Measurements from ENCODE around the gene KYAT1.
A peak's percentile ranks its signal among the peaks of the same experiment; 100 is the strongest.

KYAT1 gene

GRCh38 chr9:128906741-128907140 lies 25.0 kb upstream of the KYAT1 start:
- no peak for DNase-seq

DNA sequence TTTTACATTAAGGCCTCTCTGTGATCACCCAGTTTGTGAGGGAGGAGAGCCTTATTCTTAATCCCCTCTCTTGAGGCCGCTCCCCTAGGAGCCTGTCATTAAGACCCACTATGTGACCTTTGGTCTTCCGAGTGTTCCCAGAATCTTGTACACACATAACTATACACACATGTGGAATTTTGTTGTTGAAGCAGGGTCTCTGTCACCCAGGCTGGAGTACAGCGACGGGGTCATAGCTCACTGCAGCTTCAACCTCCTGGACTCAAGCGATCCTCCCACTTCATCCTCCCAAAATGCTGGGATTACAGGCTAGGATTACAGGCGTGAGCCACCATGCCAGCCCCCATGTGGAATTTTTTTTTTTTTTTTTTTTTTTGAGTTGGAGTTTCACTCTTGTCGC lies 24.2 kb upstream of the KYAT1 start:
- DNase-seq = no peak

GRCh38 chr9:128903871-128904620 lies 22.3 kb upstream of the KYAT1 start:
- no peak for DNase-seq

GRCh38 chr9:128903079-128903461 lies 21.3 kb upstream of the KYAT1 start:
- DNase-seq = no peak

DNA sequence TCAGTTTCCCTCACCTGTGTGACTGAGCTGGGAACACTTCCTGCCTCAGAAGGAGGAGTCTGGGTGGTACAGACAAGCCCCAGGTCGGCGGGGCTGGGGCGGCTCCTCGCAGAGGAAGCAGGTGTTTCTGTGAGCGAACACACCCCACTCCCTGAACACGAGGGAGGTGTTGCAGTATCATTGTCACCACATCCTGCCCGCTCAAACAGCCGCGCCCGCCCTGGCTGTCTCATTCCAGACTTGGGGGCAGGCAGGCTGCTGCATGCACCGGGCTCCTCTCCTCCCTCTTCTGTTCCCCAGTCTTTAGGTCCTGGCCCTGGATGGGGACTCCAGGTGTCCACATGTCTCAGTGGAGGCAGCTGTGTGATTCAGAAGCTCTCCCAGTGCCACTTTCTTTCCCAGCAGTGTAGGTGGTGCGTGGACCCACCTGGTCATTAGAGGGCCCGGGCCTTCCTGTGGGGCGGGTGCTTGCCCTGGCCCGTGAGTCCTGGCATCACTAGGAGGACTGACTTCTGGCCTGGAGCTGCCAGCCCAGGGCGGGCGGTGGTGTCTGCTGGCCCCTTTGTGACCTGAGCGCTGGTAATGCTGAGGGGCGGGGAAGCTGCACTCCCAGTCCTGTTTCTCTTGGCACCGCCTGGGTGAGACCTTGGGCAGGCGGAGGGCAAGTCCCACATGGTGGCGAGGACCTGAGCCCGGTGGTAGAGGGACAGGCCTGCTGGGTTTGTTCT lies 20.8 kb upstream of the KYAT1 start:
- DNase-seq = peak; percentile 79

DNA sequence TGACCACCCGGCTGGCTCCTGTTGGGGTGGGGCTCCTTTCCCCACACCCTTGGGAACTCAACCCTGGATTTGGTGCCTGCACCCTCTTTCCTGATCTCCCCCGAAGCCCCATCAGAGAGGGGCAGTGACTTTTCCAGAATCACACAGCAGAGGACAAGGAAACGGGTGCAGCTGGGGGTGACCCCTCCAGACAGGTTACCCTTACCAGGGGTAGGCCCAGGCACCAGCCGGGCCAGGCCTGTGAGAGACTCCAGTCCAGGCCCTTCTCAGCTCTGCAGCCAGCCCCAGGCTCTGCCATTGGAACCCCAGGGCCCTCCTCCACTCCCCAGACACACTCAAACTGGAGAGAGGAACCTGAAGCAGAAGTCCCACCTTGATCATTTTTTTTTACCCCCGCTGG lies 20.1 kb upstream of the KYAT1 start:
- DNase-seq = no peak

DNA sequence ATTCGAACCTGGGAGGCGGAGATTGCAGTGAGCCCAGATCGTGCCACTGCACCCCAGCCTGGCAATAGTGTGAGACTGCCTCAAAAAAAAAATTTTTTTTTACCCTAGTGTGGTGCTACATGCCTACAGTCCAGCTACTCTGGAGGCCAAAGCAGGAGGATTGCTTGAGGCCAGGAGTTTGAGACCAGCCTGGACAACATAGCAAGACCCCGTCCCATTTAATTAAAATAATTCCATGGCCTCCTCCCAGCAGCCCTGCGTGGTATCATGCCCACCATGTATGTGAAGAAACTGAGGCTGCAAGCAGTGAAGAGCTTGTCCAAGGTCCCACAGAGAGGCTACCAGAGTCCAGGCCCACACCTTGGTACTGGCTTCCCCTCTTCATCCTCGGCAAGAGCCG lies 19.6 kb upstream of the KYAT1 start:
- no peak for DNase-seq

GRCh38 chr9:128899566-128900322 lies 18.0 kb upstream of the KYAT1 start:
- peak; percentile 10 for DNase-seq

- no peak for DNase-seq
Measured at GRCh38 chr9:128898845-128899565, 17.3 kb upstream of the KYAT1 start.

DNA sequence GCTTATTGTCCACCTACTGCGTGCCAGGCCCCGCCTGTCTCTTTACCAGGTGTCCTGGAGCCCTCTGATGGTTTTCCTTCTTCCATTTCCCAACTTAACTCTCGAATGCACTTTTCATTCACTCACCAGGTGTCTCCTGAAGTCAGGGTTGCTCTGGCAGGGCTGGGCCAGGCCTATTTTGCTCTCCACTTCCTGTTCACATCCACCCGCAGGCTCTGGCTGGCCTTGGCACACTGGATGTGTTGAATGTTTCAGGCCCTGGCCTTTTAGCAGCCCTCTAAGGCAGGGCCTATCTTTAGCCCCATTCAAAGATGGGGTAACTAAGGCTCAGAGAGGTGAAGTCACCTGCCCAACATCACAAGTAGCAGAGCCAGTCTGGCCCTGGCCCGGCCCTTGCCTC lies 16.6 kb upstream of the KYAT1 start:
- DNase-seq = no peak

- DNase-seq = no peak
Measured at GRCh38 chr9:128895556-128895955, 13.8 kb upstream of the KYAT1 start.

- no peak for DNase-seq
Measured at GRCh38 chr9:128894764-128895163, 13.0 kb upstream of the KYAT1 start.

DNA sequence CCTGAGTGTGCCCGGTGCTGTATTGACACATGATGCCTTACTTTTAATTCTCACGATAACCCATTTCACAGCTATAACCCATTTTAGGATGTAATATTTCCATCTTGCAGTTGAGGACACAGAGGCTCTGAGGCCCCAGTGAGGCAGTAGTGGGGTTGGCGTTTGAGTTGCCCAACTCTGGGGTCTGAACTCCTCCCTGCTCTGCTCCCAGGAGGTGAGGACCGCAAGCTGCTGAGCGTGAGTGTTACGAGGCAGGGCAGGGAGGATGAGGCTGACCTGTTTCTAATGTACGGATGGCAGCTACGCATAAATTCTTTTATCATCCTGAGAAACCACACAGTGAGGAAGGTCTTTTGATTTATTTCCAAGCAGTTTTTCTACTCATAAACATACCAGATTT lies 11.6 kb upstream of the KYAT1 start:
- DNase-seq = no peak

DNA sequence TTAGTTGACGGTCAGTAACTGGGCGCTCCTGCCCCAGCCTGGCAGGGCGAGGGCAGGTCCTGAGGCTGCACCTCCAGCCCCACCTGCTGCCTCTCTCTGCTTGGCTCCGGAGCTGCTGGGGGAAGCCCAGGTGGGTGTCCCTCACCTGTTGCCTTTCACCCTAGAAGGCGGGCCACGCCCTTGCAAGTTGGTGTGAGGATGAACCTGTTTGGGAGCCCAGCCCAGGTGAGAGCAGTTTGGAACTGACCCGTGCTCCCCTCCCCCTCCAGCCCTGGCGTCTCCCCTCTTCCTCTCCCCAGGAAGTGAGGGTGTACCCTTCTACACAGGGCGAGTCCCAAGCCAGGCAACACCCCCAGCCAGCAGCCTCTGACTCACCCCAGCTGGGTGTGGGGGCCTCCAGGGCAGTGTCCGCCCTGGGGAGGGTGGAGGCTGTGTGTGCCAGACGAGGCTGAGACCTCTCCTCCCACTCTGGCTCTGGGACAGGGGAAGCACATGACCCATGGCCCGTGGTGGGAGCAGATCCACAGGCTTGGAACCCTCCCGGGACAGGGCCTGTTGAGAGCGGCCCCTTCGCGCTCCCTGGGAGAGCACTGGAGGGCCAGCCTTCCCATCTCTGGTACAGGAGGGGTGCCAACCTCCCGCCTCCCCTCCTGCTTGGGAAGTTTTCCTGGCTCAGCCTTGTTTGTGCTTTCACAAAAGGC lies 10.6 kb upstream of the KYAT1 start:
- DNase-seq = no peak

- DNase-seq = no peak
Measured at GRCh38 chr9:128891321-128892220, 9.8 kb upstream of the KYAT1 start.

DNA sequence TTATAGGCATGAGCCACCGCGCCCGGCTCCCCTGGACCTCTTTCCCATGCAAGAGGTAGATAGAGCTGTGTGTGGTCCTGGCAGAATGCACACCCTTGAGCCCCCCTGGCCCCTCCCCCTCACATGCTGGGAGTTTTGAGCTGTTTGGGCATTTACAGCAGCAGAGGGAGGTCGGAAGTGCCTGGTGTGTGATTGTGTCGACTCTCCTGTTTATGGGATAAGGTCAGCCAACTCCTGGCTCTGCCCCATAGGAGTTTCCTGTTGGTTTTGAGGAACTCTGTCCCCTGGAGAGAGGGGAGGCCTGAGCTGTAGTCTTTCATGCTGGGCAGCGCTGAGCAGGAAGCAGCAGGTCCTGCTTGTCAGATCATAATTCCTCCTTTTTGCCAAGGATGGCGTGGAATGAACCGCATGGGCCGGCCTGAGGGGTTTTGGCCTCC lies 6.2 kb upstream of the KYAT1 start:
- no peak for DNase-seq

DNA sequence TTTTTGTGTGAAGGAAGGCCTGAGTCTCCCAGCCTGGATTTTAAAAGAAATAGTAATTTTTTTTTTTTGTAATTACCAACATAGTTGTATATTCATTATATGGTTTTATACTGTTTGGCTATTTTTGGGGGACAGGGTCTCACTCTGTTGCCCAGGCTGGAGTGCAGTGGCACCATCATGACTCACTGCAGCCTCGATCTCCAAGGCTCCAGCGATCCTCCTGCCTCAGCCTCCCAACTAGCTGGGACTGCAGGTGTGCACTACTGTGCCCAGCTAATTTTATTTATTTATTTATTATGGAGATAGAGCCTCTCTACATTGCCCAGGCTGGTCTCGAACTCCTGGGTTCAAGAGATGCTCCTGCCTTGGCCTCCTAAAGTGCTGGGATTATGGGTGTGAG lies 5.3 kb upstream of the KYAT1 start:
- no peak for DNase-seq

DNA sequence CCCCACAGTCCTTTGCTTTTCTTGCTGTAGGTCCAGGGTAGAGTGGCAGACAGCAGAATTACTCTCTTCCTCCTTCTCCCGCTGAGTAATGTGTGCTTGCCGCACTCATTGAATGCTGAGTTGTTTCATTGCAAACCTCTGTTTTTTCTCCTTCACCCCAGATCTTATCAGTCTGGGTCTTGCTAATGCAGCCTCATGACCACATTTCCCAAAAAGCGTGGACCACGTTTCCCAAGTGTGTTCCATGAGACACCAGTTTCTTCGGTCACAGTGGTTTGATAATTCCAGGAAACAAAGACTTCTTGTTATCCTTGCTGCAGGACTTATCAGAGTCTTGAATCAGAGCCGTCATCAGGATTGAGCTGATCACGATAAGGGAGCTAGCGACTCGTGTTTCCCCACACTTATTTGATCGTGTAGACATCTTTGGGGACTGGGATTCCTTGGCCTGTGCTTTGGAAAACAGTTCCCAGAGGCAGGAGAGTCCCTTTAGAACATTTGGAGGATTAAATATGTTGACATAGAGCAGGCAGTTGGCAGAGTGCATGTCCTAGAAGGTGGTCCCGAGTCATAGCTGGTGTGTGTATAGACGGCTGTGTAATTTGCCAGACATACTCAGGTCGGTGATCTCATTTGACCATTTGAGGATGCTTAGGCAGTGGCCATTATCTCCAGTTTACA lies 4.6 kb upstream of the KYAT1 start:
- DNase-seq = no peak

DNA sequence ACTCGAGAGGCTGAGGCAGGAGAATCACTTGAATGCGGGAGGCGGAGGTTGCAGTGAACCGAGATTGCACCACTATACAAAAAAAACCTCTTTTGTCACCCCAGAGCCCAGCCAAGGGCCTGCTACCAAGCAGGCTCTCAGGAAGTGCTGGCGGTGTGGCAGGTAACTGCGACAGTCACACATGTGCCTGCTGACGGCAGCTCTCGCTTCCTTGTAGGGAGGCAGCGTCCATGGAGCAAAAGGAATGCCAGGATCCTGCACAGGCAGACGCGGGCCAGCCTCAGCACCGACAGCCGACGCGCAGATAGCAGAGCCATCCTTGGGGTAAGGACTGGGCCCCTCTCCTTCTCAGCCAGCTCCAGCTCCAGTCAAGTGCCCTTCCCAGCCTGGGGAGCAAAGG lies 4.0 kb upstream of the KYAT1 start:
- no peak for DNase-seq

- no peak for DNase-seq
Measured at GRCh38 chr9:128885376-128885775, 3.6 kb upstream of the KYAT1 start.

GRCh38 chr9:128884164-128884563 lies 2.4 kb upstream of the KYAT1 start:
- no peak for DNase-seq
